HEK293 (cell line): ENCODE measurements around the gene FCHO1.

ENCODE experiments used
- CTCF ChIA-PET: fragments of 350-600 bp; formaldehyde crosslinking; extraction: SDS; loops from one replicate; lab custom pipeline; 2021; ENCODE audit warnings: antibody characterized with exemption; lab: Yijun Ruan, JAX
- POLR2A ChIA-PET: fragments of 300-600 bp; formaldehyde crosslinking; extraction: SDS; loops from one replicate; lab custom pipeline; 2020; ENCODE audit warnings: antibody characterized with exemption, inconsistent platforms; lab: Yijun Ruan, JAX
- H3K27ac ChIP-seq: fragments of 200-500 bp; sonication (Bioruptor generic); 2 replicates; pipeline ENCODE4 v1.5.1; 2014; ENCODE audit warnings: low read depth, low read length, control low read depth, inconsistent platforms; ENCODE audit errors: extremely low read depth
- H3K36me3 ChIP-seq, 2 experiments: fragments of 200-500 bp in 1 of 2; sonication (Bioruptor generic) in 1 of 2; 1 replicate in 1 of 2; 2 replicates in 1 of 2; pipeline ENCODE4 v1.5.1; 2014 to 2017; ENCODE audit warnings: inconsistent platforms in 2 of 2, low read length in 2 of 2; ENCODE audit not compliant: control insufficient read depth in 2 of 2, insufficient read depth in 1 of 2
- H3K4me1 ChIP-seq: fragments of 200-500 bp; sonication (Bioruptor generic); 2 replicates; pipeline ENCODE4 v1.5.1; 2014; ENCODE audit warnings: mild to moderate bottlenecking, low read length, inconsistent platforms; ENCODE audit not compliant: control insufficient read depth, insufficient read depth
- H3K4me3 ChIP-seq: 2 replicates; pipeline ENCODE4 v1.5.1; 2011; ENCODE audit warnings: low read depth, mild to moderate bottlenecking, control low read depth, low read length, moderate library complexity
- H3K9me3 ChIP-seq: fragments of 200-500 bp; sonication (Bioruptor generic); 2 replicates; pipeline ENCODE4 v1.5.1; 2014; ENCODE audit warnings: low read depth, low read length, inconsistent platforms; ENCODE audit not compliant: control insufficient read depth, insufficient read depth
- BCL11A ChIP-seq: fragments of 450-650 bp; formaldehyde crosslinking; IDR thresholded peaks from 2 replicates; pipeline ENCODE4 v1.5.1; 2016; ENCODE audit warnings: low read depth, missing biosample characterization, missing genetic modification characterization
- GLI4 ChIP-seq: fragments of 450-650 bp; formaldehyde crosslinking; IDR thresholded peaks from 2 replicates; pipeline ENCODE4 v1.5.1; 2016; ENCODE audit warnings: missing biosample characterization, missing genetic modification characterization
- HOXA7 ChIP-seq: sonication (generic); formaldehyde crosslinking; IDR thresholded peaks from 2 replicates; pipeline ENCODE4 v1.8.1; 2022; ENCODE audit warnings: missing genetic modification reagents, borderline replicate concordance
- KLF8 ChIP-seq: fragments of 450-650 bp; formaldehyde crosslinking; IDR thresholded peaks from 2 replicates; pipeline ENCODE4 v1.5.1; 2016; ENCODE audit warnings: missing biosample characterization, missing genetic modification characterization
- MYNN ChIP-seq: fragments of 450-650 bp; formaldehyde crosslinking; IDR thresholded peaks from 2 replicates; pipeline ENCODE4 v1.5.1; 2016; ENCODE audit warnings: missing biosample characterization, missing genetic modification characterization, borderline replicate concordance
- SCRT2 ChIP-seq: fragments of 450-650 bp; formaldehyde crosslinking; IDR thresholded peaks from 2 replicates; pipeline ENCODE4 v1.5.1; 2016; ENCODE audit warnings: missing biosample characterization, missing genetic modification characterization
- ZBTB1 ChIP-seq: fragments of 450-650 bp; formaldehyde crosslinking; IDR thresholded peaks from 2 replicates; pipeline ENCODE4 v1.5.1; 2016; ENCODE audit warnings: missing biosample characterization, missing genetic modification characterization
- ZBTB7A ChIP-seq: fragments of 450-650 bp; formaldehyde crosslinking; IDR thresholded peaks from 2 replicates; pipeline ENCODE4 v1.5.1; 2016; ENCODE audit warnings: low read depth, missing biosample characterization, missing genetic modification characterization
- ZFP3 ChIP-seq: fragments of 450-650 bp; formaldehyde crosslinking; IDR thresholded peaks from 2 replicates; pipeline ENCODE4 v1.5.1; 2016; ENCODE audit warnings: low read depth, missing biosample characterization, missing genetic modification characterization
- ZFP41 ChIP-seq: fragments of 450-650 bp; formaldehyde crosslinking; IDR thresholded peaks from 2 replicates; pipeline ENCODE4 v1.5.1; 2016; ENCODE audit warnings: missing biosample characterization, missing genetic modification characterization, borderline replicate concordance
- ZNF132 ChIP-seq: fragments of 450-650 bp; formaldehyde crosslinking; IDR thresholded peaks from 2 replicates; pipeline ENCODE4 v1.5.1; 2017; ENCODE audit warnings: missing biosample characterization, missing genetic modification characterization, borderline replicate concordance
- ZNF24 ChIP-seq: fragments of 450-650 bp; formaldehyde crosslinking; IDR thresholded peaks from 2 replicates; pipeline ENCODE4 v1.5.1; 2016; ENCODE audit warnings: missing biosample characterization, missing genetic modification characterization
- ZNF366 ChIP-seq: fragments of 450-650 bp; formaldehyde crosslinking; conservative IDR thresholded peaks from 2 replicates; pipeline ENCODE4 v1.5.1; 2016; ENCODE audit warnings: missing biosample characterization, missing genetic modification characterization
- ZNF549 ChIP-seq: fragments of 450-650 bp; IDR thresholded peaks from 2 replicates; pipeline ENCODE4 v1.5.1; 2018; ENCODE audit warnings: missing biosample characterization, missing genetic modification characterization, mild to moderate bottlenecking, inconsistent platforms, moderate library complexity
- ZNF560 ChIP-seq: fragments of 450-650 bp; formaldehyde crosslinking; IDR thresholded peaks from 2 replicates; pipeline ENCODE4 v1.5.1; 2017; ENCODE audit warnings: missing biosample characterization, missing genetic modification characterization, borderline replicate concordance
- ZNF707 ChIP-seq: fragments of 450-650 bp; formaldehyde crosslinking; IDR thresholded peaks from 2 replicates; pipeline ENCODE4 v1.5.1; 2016; ENCODE audit warnings: missing biosample characterization, missing genetic modification characterization
- ZNF76 ChIP-seq: fragments of 450-650 bp; formaldehyde crosslinking; IDR thresholded peaks from 2 replicates; pipeline ENCODE4; 2016; ENCODE audit warnings: low read depth, missing biosample characterization, missing genetic modification characterization, borderline replicate concordance
- ZNF785 ChIP-seq: fragments of 450-650 bp; formaldehyde crosslinking; IDR thresholded peaks from 2 replicates; pipeline ENCODE4 v1.5.1; 2016; ENCODE audit warnings: missing biosample characterization, missing genetic modification characterization
- ZXDB ChIP-seq: fragments of 450-650 bp; formaldehyde crosslinking; IDR thresholded peaks from 2 replicates; pipeline ENCODE4 v1.5.1; 2016; ENCODE audit warnings: missing biosample characterization, missing genetic modification characterization
- TF ChIP-seq, protein P1 (sequence below): fragments of 450-650 bp; formaldehyde crosslinking; IDR thresholded peaks from 2 replicates; pipeline ENCODE4 v1.5.1; 2016; ENCODE audit warnings: missing biosample characterization, missing genetic modification characterization
- TF ChIP-seq, protein P2 (sequence below): fragments of 450-650 bp; formaldehyde crosslinking; optimal IDR thresholded peaks from 2 replicates; pipeline ENCODE3; 2016; ENCODE audit warnings: missing biosample characterization, mild to moderate bottlenecking, missing genetic modification characterization
- TF ChIP-seq, protein P3 (sequence below): fragments of 450-650 bp; formaldehyde crosslinking; IDR thresholded peaks from 2 replicates; pipeline ENCODE4 v1.5.1; 2017; ENCODE audit warnings: missing biosample characterization, missing genetic modification characterization
- TF ChIP-seq, protein P4 (sequence below): fragments of 450-650 bp; formaldehyde crosslinking; IDR thresholded peaks from 2 replicates; pipeline ENCODE4 v1.5.1; 2016; ENCODE audit warnings: missing biosample characterization, missing genetic modification characterization
- TF ChIP-seq, protein P5 (sequence below): IDR thresholded peaks from 2 replicates; pipeline ENCODE4 v1.6.1; 2011; ENCODE audit warnings: mild to moderate bottlenecking, low read depth, low read length, borderline replicate concordance
- TF ChIP-seq, protein P6 (sequence below): fragments of 450-650 bp; formaldehyde crosslinking; IDR thresholded peaks from 2 replicates; pipeline ENCODE4 v1.5.1; 2017; ENCODE audit warnings: missing biosample characterization, missing genetic modification characterization
- TF ChIP-seq, protein P7 (sequence below): fragments of 450-650 bp; formaldehyde crosslinking; IDR thresholded peaks from 2 replicates; pipeline ENCODE4 v1.5.1; 2016; ENCODE audit warnings: missing biosample characterization, missing genetic modification characterization

FCHO1 gene

DNA sequence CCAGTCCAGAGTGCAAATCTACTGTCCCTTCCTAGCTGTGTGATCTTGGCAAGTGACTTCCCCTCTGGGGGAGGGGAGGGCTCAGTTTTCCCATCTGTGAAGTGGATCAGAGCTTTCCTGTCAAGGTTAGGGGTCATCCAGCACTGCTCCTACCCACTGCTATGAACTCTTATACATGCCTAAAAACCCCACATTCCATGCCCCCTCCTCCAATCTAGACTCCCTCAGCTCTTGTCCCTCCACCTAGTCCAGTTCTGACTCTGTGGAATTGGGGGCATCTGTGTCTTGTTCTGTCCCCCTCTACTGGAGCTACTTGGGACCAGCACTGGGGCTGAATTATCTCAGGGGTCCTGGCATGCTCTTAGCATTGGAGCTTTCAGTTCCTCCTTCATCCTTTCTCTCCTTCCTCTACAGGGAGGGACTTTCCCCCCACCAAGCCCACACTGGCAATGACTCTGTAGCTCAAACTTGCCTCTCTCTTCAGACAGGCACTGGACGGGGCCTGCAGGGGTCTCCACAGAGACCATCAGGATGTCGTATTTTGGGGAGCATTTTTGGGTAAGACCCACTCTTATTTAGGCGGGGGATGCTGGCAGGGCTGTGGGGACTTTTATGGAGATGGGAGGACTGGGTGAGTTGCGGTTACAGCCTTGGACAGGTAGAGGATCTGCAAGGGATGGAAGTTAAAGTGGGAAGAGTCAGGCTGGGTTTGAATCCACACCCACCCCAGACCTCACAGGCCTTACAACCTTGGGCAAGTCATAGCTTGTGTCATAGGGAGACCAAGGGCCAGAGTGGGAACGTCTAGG, 3.6 kb downstream of the FCHO1 start:
- ChIA-PET POLR2A (interaction anchor here (1.2 kb wide), 1 partner anchor 17 kb away, joined by 13 read pairs; no protein-coding TSS in a partner anchor), CTCF (interaction anchor here (0.5 to 7.0 kb wide), 6 partner anchors 12 to 396 kb away, joined by 3 to 46 read pairs (median 4); no protein-coding TSS in a partner anchor)
- no peak overlapping the region for H3K27ac ChIP-seq

DNA sequence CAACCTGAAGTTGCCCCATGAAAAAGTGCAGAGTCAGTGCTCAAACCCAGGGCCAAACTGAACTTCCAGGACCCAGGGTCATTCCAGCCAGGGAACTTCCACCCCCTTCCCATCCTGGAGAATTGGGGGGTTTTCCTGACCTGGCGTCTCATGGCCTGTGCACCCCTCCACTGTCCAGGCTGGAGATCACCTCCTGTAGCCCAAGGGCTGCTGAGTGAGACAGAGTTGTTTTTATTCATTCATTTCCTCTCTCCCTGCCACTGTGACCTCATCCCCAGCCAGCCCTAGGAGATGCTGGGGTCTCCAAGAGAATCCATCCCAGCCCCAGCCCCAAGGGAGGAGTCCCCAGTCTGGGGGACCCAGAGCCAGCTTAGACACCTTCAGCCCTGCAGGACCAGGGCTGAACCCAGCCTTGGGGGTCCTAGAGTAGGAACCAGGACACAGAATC, 4.2 kb downstream of the FCHO1 start:
- no peaks in the 10 kb centered on the region for H3K4me1 ChIP-seq
- no peaks in the 10 kb centered on the region for H3K36me3 ChIP-seq
- no peak overlapping the region for H3K27ac ChIP-seq
- H3K9me3 ChIP-seq: no peaks in the 10 kb centered on the region
- TF ChIP-seq ZNF76 (tag by site-specific recombination) (no peak), ZNF24 (no peak), ZNF549 (no peak), ZNF132 (tag by site-specific recombination) (no peak), GLI4 (no peak), ZNF707 (tag by site-specific recombination) (no peak), ZXDB (tag by site-specific recombination) (no peak), SCRT2 (tag by site-specific recombination) (no peak), ZFP41 (tag by site-specific recombination) (no peak), ZBTB1 (tag by site-specific recombination) (no peak)
- TF ChIP-seq, protein P1, sequence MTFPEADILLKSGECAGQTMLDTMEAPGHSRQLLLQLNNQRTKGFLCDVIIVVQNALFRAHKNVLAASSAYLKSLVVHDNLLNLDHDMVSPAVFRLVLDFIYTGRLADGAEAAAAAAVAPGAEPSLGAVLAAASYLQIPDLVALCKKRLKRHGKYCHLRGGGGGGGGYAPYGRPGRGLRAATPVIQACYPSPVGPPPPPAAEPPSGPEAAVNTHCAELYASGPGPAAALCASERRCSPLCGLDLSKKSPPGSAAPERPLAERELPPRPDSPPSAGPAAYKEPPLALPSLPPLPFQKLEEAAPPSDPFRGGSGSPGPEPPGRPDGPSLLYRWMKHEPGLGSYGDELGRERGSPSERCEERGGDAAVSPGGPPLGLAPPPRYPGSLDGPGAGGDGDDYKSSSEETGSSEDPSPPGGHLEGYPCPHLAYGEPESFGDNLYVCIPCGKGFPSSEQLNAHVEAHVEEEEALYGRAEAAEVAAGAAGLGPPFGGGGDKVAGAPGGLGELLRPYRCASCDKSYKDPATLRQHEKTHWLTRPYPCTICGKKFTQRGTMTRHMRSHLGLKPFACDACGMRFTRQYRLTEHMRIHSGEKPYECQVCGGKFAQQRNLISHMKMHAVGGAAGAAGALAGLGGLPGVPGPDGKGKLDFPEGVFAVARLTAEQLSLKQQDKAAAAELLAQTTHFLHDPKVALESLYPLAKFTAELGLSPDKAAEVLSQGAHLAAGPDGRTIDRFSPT (tag by site-specific recombination): no peak
- TF ChIP-seq, protein P2, sequence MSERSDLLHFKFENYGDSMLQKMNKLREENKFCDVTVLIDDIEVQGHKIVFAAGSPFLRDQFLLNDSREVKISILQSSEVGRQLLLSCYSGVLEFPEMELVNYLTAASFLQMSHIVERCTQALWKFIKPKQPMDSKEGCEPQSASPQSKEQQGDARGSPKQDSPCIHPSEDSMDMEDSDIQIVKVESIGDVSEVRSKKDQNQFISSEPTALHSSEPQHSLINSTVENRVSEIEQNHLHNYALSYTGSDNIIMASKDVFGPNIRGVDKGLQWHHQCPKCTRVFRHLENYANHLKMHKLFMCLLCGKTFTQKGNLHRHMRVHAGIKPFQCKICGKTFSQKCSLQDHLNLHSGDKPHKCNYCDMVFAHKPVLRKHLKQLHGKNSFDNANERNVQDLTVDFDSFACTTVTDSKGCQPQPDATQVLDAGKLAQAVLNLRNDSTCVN (tag by site-specific recombination): no peak
- TF ChIP-seq, protein P3, sequence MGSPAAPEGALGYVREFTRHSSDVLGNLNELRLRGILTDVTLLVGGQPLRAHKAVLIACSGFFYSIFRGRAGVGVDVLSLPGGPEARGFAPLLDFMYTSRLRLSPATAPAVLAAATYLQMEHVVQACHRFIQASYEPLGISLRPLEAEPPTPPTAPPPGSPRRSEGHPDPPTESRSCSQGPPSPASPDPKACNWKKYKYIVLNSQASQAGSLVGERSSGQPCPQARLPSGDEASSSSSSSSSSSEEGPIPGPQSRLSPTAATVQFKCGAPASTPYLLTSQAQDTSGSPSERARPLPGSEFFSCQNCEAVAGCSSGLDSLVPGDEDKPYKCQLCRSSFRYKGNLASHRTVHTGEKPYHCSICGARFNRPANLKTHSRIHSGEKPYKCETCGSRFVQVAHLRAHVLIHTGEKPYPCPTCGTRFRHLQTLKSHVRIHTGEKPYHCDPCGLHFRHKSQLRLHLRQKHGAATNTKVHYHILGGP (tag by site-specific recombination): no peak
- CTCF ChIA-PET: interaction anchor here (0.9 to 7.0 kb wide), 3 partner anchors 11 to 314 kb away, joined by 3 to 46 read pairs (median 4); no protein-coding TSS in a partner anchor
- POLR2A ChIA-PET: interaction anchor here (0.5 to 1.2 kb wide), 2 partner anchors 18 to 38 kb away, joined by 3 to 13 read pairs; no protein-coding TSS in a partner anchor
- no peak overlapping the region for H3K4me3 ChIP-seq

More for the DNA sequence above, 3.6 kb downstream of the FCHO1 start:
- no peak overlapping the region for H3K4me3 ChIP-seq
- no peaks in the 10 kb centered on the region for H3K9me3 ChIP-seq
- no peak for TF ChIP-seq ZBTB7A
- peak; percentile 94 for TF ChIP-seq ZFP3 (tag by site-specific recombination)
- TF ChIP-seq, protein P4, sequence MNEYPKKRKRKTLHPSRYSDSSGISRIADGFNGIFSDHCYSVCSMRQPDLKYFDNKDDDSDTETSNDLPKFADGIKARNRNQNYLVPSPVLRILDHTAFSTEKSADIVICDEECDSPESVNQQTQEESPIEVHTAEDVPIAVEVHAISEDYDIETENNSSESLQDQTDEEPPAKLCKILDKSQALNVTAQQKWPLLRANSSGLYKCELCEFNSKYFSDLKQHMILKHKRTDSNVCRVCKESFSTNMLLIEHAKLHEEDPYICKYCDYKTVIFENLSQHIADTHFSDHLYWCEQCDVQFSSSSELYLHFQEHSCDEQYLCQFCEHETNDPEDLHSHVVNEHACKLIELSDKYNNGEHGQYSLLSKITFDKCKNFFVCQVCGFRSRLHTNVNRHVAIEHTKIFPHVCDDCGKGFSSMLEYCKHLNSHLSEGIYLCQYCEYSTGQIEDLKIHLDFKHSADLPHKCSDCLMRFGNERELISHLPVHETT: no peak
- TF ChIP-seq, protein P5, sequence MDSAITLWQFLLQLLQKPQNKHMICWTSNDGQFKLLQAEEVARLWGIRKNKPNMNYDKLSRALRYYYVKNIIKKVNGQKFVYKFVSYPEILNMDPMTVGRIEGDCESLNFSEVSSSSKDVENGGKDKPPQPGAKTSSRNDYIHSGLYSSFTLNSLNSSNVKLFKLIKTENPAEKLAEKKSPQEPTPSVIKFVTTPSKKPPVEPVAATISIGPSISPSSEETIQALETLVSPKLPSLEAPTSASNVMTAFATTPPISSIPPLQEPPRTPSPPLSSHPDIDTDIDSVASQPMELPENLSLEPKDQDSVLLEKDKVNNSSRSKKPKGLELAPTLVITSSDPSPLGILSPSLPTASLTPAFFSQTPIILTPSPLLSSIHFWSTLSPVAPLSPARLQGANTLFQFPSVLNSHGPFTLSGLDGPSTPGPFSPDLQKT: no peak
- TF ChIP-seq KLF8: no peak
- no peak for TF ChIP-seq ZNF560 (tag by site-specific recombination)
- TF ChIP-seq, protein P6, sequence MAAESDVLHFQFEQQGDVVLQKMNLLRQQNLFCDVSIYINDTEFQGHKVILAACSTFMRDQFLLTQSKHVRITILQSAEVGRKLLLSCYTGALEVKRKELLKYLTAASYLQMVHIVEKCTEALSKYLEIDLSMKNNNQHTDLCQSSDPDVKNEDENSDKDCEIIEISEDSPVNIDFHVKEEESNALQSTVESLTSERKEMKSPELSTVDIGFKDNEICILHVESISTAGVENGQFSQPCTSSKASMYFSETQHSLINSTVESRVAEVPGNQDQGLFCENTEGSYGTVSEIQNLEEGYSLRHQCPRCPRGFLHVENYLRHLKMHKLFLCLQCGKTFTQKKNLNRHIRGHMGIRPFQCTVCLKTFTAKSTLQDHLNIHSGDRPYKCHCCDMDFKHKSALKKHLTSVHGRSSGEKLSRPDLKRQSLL: no peak
- no peak for TF ChIP-seq ZNF366 (tag by site-specific recombination)
- TF ChIP-seq BCL11A (tag by site-specific recombination): no peak
- TF ChIP-seq, protein P7, sequence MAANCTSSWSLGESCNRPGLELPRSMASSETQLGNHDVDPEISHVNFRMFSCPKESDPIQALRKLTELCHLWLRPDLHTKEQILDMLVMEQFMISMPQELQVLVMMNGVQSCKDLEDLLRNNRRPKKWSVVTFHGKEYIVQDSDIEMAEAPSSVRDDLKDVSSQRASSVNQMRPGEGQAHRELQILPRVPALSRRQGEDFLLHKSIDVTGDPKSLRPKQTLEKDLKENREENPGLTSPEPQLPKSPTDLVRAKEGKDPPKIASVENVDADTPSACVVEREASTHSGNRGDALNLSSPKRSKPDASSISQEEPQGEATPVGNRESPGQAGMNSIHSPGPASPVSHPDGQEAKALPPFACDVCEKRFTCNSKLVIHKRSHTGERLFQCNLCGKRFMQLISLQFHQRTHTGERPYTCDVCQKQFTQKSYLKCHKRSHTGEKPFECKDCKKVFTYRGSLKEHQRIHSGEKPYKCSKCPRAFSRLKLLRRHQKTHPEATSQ (tag by site-specific recombination): no peak
- TF ChIP-seq ZNF785 (tag by site-specific recombination): no peak
- no peak for TF ChIP-seq HOXA7 (CRISPR knock-in tag)
- TF ChIP-seq MYNN (tag by site-specific recombination): peak; percentile 96
- H3K4me1 ChIP-seq: no peaks in the 10 kb centered on the region
- H3K36me3 ChIP-seq: no peaks in the 10 kb centered on the region
